NCI-H2196 (cell line): ENCODE measurements around the gene MTCH1.
A peak's percentile ranks its signal among the peaks of the same experiment; 100 is the strongest.

Experiments
- DNase-seq: peaks from one replicate; lab custom pipeline; 2025; ENCODE audit not compliant: unreplicated experiment; lab: John Stamatoyannopoulos, UW

MTCH1 gene

GRCh38 chr6:37017606-37018197 is 31.7 kb upstream of the MTCH1 start:
- DNase-seq: no peak

GRCh38 chr6:37016995-37017394 is 31.0 kb upstream of the MTCH1 start:
- DNase-seq: no peak

DNA sequence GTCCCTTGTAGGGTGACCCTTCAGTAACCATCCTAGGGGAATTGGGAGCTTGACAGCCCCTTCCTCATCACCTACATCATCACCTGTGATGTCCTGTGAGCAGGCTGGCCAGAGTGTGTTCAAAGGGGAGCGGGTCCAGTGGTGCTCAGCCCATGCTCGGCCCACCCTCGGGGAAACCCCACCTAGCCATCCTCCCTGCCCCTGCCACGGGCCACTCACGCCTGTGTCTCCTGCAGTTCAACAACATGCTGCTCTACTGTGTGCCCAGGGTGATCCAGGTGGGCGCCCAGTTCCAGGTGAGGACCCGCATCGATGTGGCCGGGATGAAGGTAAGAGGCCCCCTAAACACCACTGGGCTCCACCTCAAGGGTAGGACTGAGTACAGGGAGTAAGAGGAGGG is 29.5 kb upstream of the MTCH1 start:
- no peak for DNase-seq

DNA sequence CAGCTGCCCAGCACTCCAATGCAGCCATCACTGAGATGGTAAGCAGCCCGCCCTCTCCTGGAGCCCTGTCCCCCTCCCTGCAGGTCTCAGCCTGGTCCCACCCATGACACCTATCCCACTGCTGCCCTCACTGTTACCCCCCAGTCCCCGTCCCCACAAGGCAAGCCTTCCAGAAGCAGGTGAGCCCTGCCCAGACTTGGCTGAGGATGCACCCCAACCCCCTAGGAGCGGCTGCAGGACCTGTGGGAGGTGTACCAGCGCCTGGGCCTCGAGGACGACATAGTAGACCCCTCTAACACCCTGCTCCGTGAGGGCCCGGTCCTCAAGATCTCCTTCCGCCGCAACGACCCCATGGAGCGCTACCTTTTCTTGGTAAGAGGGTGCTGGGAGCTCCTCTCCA is 28.7 kb upstream of the MTCH1 start:
- DNase-seq: no peak

- DNase-seq: no peak
These were observed 27.8 kb upstream of the MTCH1 start for GRCh38 chr6:37013516-37014491.

- DNase-seq: no peak
These were observed 25.8 kb upstream of the MTCH1 start for GRCh38 chr6:37011656-37012378.

GRCh38 chr6:37010402-37010892 is 24.5 kb upstream of the MTCH1 start:
- no peak for DNase-seq

DNA sequence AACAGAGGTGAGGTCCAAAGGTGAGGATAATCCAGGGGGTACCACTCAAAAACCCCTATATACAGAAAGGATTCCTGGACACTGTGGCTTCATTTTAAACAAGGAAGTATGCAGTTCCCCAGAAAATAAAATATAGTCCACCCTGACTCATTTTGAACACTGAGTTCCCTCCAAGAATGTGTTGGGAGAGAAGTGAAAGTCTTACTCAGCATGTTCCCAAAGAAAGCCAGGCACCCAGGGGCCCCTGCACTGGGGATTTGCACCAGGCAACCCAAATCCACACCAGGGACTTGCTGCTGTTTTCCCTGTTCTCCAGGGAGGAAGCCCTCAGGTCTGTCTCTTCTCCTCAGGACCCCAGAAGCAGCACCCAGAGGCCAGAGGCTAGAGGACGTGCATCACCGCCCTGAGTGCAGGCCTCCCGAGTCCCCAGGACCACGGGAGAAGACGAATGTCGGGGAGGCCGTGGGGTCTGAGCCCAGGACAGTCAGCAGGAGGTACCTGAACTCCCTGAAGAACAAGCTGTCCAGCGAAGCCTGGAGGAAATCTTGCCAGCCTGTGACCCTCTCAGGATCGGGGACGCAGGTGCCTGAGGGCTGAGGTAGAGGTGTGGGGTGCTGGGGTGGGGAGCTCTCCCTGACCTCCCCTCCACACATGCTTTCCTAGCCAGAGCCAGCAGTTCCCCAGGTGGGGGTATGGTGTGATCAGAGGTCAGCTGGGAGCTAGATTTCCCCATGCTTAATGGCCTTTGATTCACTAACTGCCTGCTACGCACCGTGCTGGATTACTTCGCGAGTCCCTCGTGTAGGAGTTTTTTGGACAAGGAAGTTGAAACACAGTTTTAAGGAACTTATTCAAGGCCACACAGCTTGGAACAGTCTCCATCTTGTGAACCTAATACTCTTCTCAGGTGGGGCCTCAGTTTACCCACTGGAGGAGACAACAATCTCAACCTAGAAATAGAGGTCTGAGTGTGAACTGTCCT is 22.8 kb upstream of the MTCH1 start:
- DNase-seq: no peak

GRCh38 chr6:37007340-37008043 is 21.5 kb upstream of the MTCH1 start:
- no peak for DNase-seq

DNA sequence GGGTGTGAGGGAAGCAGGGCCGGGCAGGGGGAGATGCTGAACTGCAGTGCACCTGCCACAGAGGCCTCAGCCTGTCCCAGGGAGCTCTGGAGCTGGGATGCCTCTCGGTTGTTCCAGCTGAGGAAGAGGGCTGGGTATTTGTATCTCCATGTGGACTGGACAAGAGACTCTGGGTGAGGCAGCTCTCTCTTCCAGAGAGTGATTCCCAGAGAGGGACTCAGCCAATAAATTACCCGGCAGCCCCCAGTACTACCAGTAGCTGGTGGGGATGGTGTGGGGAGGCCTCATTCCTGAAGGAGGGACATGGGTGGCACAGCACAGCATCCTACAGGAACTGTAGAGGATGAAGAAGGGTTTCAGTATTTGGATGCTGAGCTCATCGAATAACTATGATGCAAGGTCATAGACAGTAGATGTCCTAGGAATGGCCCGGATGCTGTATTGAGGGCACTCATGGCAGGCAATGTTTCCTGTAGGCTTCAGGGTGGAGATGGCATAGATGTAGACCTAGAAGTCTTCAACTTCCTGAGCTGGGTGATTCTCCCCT is 20.9 kb upstream of the MTCH1 start:
- DNase-seq: no peak

- no peak for DNase-seq
These were observed 20.0 kb upstream of the MTCH1 start for GRCh38 chr6:37005827-37006567.

DNA sequence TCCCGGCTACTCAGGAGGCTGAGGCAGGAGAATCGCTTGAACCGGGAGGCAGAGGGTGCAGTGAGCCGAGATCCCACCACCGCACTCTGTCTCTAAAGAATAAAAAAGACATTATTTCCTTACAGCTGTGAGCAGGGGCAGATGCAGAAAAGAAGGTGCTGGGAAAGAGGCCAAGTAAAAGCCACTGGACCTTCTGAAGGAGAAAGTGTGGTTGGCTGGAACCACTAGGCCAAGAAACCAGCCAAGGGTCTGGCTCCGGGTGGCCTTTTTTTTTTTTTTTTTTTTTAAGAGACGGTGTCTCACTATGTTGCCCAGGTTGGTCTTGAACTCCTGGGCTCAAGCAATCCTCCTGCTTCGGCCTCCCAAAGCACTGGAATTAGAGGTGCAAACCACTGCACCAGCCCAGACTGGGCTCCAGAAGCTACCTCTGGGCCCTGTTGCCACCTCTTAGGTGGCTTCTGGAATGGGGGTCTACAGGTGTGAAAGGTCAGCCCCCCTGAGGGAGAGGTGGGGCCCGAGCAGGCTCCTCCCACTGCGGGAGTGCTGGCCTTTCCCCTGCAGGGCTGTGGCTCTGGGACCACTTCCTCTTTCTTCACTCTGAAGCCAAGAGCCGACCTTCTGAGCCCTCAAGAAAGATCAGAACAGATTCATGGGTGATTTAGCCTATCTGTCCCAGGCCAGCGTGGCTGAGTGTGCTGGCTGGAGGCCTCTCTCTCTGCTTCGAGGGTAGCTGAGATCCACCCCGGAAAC is 19.2 kb upstream of the MTCH1 start, which contains the start of gene FGD2:
Gene FGD2, plus strand, starts transcription at position 595 of the 750 bp plus-strand sequence. CDS start 163 bp downstream, outside the sequence.
- no peak for DNase-seq

GRCh38 chr6:37004044-37004980 is 18.3 kb upstream of the MTCH1 start:
- no peak for DNase-seq

- no peak for DNase-seq
These were observed 13.7 kb upstream of the MTCH1 start for GRCh38 chr6:36999751-37000125.

DNA sequence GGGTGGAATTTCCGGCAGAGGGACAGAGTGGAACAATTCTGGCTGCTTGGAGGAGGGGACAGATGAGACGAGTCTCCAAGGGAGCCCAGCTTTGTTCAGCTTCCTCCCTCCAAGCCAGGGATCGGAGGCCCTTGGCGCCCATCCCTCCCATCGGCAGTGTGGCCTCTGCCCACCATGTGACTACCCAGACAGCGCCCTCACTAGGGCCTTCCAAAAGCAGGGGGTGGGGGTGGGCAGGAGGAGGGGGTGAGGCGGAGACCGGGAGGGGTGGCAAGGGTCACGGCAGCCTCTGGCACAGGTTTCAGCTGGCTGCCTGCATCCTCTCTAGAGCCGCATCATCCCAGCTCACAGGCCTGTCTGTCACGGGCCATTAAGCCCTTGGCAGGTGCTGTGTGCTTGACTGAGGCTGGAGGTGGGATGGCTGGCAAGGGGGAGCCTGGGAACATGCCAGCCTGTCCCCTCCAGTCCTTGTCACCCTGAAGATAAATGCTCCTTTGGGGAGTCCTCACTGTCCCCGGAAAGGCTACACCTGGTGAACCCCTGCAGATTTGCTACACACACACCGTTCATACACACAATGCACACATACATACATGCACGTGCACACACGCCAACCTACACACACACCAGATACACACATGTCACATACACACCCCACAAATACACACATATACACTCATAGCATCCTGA is 13.2 kb upstream of the MTCH1 start:
- peak; percentile 53 for DNase-seq

GRCh38 chr6:36998723-36999038 is 12.7 kb upstream of the MTCH1 start:
- no peak for DNase-seq
